ENCODE measurements around the gene PTPRF.
"Not testable (repeated sequence)": the region's sequence is repeated elsewhere in the genome, so short reads cannot be mapped to it uniquely, and the experiment has no call there.

Gene PTPRF

GRCh38 chr1:43634721-43635120, 104.0 kb downstream of the PTPRF start:
- no peak for TF ChIP-seq JUND (IDR thresholded peaks at IDR 0.05; ENCODE audit: low read depth)
- in situ Hi-C loops (cut with HindIII; ENCODE audit: low pct_unique_long_range_greater_than_20kb, low sequenced_read_pairs) = no loop called here
- no peak for DNase-seq (ENCODE audit: low read depth in 1 of 2, low spot score in 1 of 2)

- in situ Hi-C loops (cut with HindIII; ENCODE audit: low pct_unique_long_range_greater_than_20kb, low sequenced_read_pairs) = no loop called here
- no peak for DNase-seq (ENCODE audit: low read depth in 1 of 2, low spot score in 1 of 2)
Observed at GRCh38 chr1:43636006-43636641, 105.4 kb downstream of the PTPRF start.

GRCh38 chr1:43637267-43637666, 106.6 kb downstream of the PTPRF start:
- no peak for TF ChIP-seq JUND (IDR thresholded peaks at IDR 0.05; ENCODE audit: low read depth)
- no peak for DNase-seq (ENCODE audit: low read depth in 1 of 2, low spot score in 1 of 2)
- in situ Hi-C loops (cut with HindIII; ENCODE audit: low pct_unique_long_range_greater_than_20kb, low sequenced_read_pairs) = no loop called here

More at GRCh38 chr1:43636006-43636641, 105.4 kb downstream of the PTPRF start:
- no peak for TF ChIP-seq JUND (IDR thresholded peaks at IDR 0.05; ENCODE audit: low read depth)

GRCh38 chr1:43638381-43638780, 107.7 kb downstream of the PTPRF start:
- DNase-seq (ENCODE audit: low read depth in 1 of 2, low spot score in 1 of 2); in situ Hi-C loops (cut with HindIII; ENCODE audit: low pct_unique_long_range_greater_than_20kb, low sequenced_read_pairs): not testable (repeated sequence)

GRCh38 chr1:43639976-43640794, 109.5 kb downstream of the PTPRF start:
- no peak for TF ChIP-seq JUND (IDR thresholded peaks at IDR 0.05; ENCODE audit: low read depth)
- peak in 1 of 2 experiments; percentile 45 for DNase-seq (ENCODE audit: low read depth in 1 of 2, low spot score in 1 of 2)
- in situ Hi-C loops (cut with HindIII; ENCODE audit: low pct_unique_long_range_greater_than_20kb, low sequenced_read_pairs) = no loop called here

- TF ChIP-seq JUND (IDR thresholded peaks at IDR 0.05; ENCODE audit: low read depth) = no peak
- in situ Hi-C loops (cut with HindIII; ENCODE audit: low pct_unique_long_range_greater_than_20kb, low sequenced_read_pairs) = no loop called here
- no peak for DNase-seq (ENCODE audit: low read depth in 1 of 2, low spot score in 1 of 2)
Observed at GRCh38 chr1:43644558-43644957, 113.9 kb downstream of the PTPRF start.

GRCh38 chr1:43645461-43645860, 114.8 kb downstream of the PTPRF start:
- DNase-seq (ENCODE audit: low read depth in 1 of 2, low spot score in 1 of 2) = no peak
- no peak for TF ChIP-seq JUND (IDR thresholded peaks at IDR 0.05; ENCODE audit: low read depth)
- in situ Hi-C loops (cut with HindIII; ENCODE audit: low pct_unique_long_range_greater_than_20kb, low sequenced_read_pairs) = no loop called here

- in situ Hi-C loops (cut with HindIII; ENCODE audit: low pct_unique_long_range_greater_than_20kb, low sequenced_read_pairs) = not testable (repeated sequence)
Observed at GRCh38 chr1:43647331-43647730, 116.6 kb downstream of the PTPRF start.

GRCh38 chr1:43648221-43648847, 117.7 kb downstream of the PTPRF start:
- no peak for DNase-seq (ENCODE audit: low read depth in 1 of 2, low spot score in 1 of 2)
- in situ Hi-C loops (cut with HindIII; ENCODE audit: low pct_unique_long_range_greater_than_20kb, low sequenced_read_pairs) = no loop called here
- no peak for TF ChIP-seq JUND (IDR thresholded peaks at IDR 0.05; ENCODE audit: low read depth)

More at GRCh38 chr1:43647331-43647730, 116.6 kb downstream of the PTPRF start:
- not testable (repeated sequence) for DNase-seq (ENCODE audit: low read depth in 1 of 2, low spot score in 1 of 2)

- no peak for DNase-seq (ENCODE audit: low read depth in 1 of 2, low spot score in 1 of 2)
- TF ChIP-seq JUND (IDR thresholded peaks at IDR 0.05; ENCODE audit: low read depth) = no peak
- in situ Hi-C loops (cut with HindIII; ENCODE audit: low pct_unique_long_range_greater_than_20kb, low sequenced_read_pairs) = no loop called here
Observed at GRCh38 chr1:43648876-43649477, 118.3 kb downstream of the PTPRF start.

- in situ Hi-C loops (cut with HindIII; ENCODE audit: low pct_unique_long_range_greater_than_20kb, low sequenced_read_pairs) = no loop called here
- peak; percentile 94 to 97 for DNase-seq (ENCODE audit: low read depth in 1 of 2, low spot score in 1 of 2)
- TF ChIP-seq JUND (IDR thresholded peaks at IDR 0.05; ENCODE audit: low read depth) = no peak
Observed at GRCh38 chr1:43650310-43651085, 119.8 kb downstream of the PTPRF start.

- TF ChIP-seq JUND (IDR thresholded peaks at IDR 0.05; ENCODE audit: low read depth) = no peak
- in situ Hi-C loops (cut with HindIII; ENCODE audit: low pct_unique_long_range_greater_than_20kb, low sequenced_read_pairs) = no loop called here
- no peak for DNase-seq (ENCODE audit: low read depth in 1 of 2, low spot score in 1 of 2)
Observed at GRCh38 chr1:43651188-43651587, 120.5 kb downstream of the PTPRF start.
